ENCODE results near the gene UTP14C. TPM values are rescaled to one million over a fixed set of nuclear protein-coding genes. Genes with fewer than 3 reads are reported as not detected.

Gene UTP14C
- total and polyA plus RNA-seq, 2 donors (not counting 3 experiments of a cell fraction or from before 2014, with no cell fraction given): 4.1 to 10.9 TPM

DNA sequence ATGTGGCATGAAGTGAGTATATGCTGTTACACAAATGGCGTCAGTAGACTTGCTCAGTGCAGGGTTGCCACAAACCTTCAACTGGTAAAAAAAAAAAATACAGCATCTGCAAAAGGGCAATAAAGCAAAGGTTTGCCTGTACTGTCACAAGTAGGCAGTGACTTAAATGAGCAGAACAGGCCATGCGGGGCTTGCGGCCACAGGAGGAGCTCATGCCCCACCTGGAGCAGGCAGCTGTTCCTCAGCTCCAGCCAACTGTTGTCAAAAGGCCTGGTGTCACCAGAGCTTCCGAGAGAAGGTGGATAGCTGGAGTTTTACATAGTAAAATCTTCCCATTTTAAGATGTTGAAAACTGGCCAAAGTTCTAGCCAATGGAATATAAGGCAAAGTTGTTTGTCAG, 20.9 kb upstream of the UTP14C start:
- Histone ChIP-seq H3K9ac (replicated peaks; ENCODE audit: extremely low read depth, insufficient read depth, low read length) (no peak overlapping the region), H3K27ac (ENCODE audit: insufficient read depth, low read depth, low read length) (no peak overlapping the region), H3K36me3 (ENCODE audit: control insufficient read depth in 2 of 2, extremely low read depth in 1 of 2, insufficient read depth in 2 of 2, low read length in 2 of 2) (no peaks in the 10 kb centered on the region), H3K27me3 (ENCODE audit: control insufficient read depth in 2 of 2, insufficient read depth in 2 of 2, low read length in 2 of 2) (peaks cover 2 to 6% of the 10 kb centered on the region in 2 experiments), H3K9me3 (replicated peaks; ENCODE audit: control insufficient read depth, insufficient read depth, low read length) (no peaks in the 10 kb centered on the region), H4K20me1 (replicated peaks; ENCODE audit: control insufficient read depth, extremely low read depth, insufficient read depth, low read length) (no peaks in the 10 kb centered on the region), H2AFZ (ENCODE audit: low read depth, low read length) (no peak overlapping the region), H3K4me1 (ENCODE audit: control insufficient read depth, extremely low read depth, insufficient read depth, low read length) (no peaks in the 10 kb centered on the region), H3K79me2 (ENCODE audit: control insufficient read depth, insufficient read depth, low read length) (no peaks in the 10 kb centered on the region), H3K9me1 (replicated peaks; ENCODE audit: control insufficient read depth, extremely low read depth, insufficient read depth, low read length) (no peaks in the 10 kb centered on the region), H3K4me3 (replicated peaks in 1 of 3; ENCODE audit: insufficient read depth in 1 of 3, low read depth in 1 of 3, low read length in 3 of 3) (no peak overlapping the region), H3K4me2 (ENCODE audit: insufficient read depth, low read length) (no peak overlapping the region)
- FAIRE-seq (no peak), DNase-seq (ENCODE audit: low read depth, low spot score) (no peak)
- dilution Hi-C loops (cut with MboI; ENCODE audit: extremely low pct_ligation_motif_present, low sequenced_read_pairs) (no loop called here), intact Hi-C loops (cut with micrococcal nuclease) (loop anchor here (5.0 kb wide), 1 partner anchor 234 kb away; no protein-coding TSS in a partner anchor)
- ChIA-PET CTCF (interaction anchor here (1.2 to 6.7 kb wide), 6 partner anchors 11 to 447 kb away, joined by 3 to 45 read pairs (median 6); partner anchors contain the start of gene NEK5), POLR2A (no interaction called here)
- no TSS peak for BruUV-seq (replicated peaks)
- no peak for TF ChIP-seq EZH2 (IDR thresholded peaks at IDR 0.05; ENCODE audit: borderline replicate concordance, low read depth, low read length, severe bottlenecking)
- no peak for TF ChIP-seq POLR2A (IDR thresholded peaks at IDR 0.05; ENCODE audit: low read depth, low read length)
- TF ChIP-seq MYC (IDR thresholded peaks at IDR 0.05; ENCODE audit: low read depth, low read length): no peak
- TF ChIP-seq JUN (IDR thresholded peaks at IDR 0.05; ENCODE audit: borderline replicate concordance, insufficient read depth, insufficient read length, low read depth): no peak
- no peak for TF ChIP-seq CTCF (IDR thresholded peaks at IDR 0.05; ENCODE audit: extremely low read depth in 1 of 2, insufficient read depth in 1 of 2, low read depth in 1 of 2, low read length in 2 of 2)
- no peak for TF ChIP-seq POLR2AphosphoS5 (IDR thresholded peaks at IDR 0.05; ENCODE audit: insufficient read depth, low read depth, low read length)
- TF ChIP-seq GATA2 (IDR thresholded peaks at IDR 0.05; ENCODE audit: insufficient read depth, insufficient read length, low read depth, low read length): no peak
- TF ChIP-seq MAX (IDR thresholded peaks at IDR 0.05; ENCODE audit: insufficient read depth, insufficient read length): no peak
- TF ChIP-seq FOS (IDR thresholded peaks at IDR 0.05; ENCODE audit: borderline replicate concordance, insufficient read depth, low read length): no peak

All from endothelial cell of umbilical vein (primary cell).